Activated naive CD4-positive, alpha-beta T cell treated with anti-CD3 and anti-CD28 coated beads, Interleukin-2, amount 50 U/mL, for 72 hours (primary cell): ENCODE results near the gene TNFSF15. TPM values are rescaled to one million over a fixed set of nuclear protein-coding genes. Genes with fewer than 3 reads are reported as not detected.
A peak's percentile ranks its signal among the peaks of the same experiment; 100 is the strongest.

ENCODE experiments used
- ATAC-seq, 2 donors: fragments of 150-1000 bp; cut with Tn5 transposase; 2 replicates each; pipeline ENCODE4 v1.10.0; 2021; ENCODE audit warnings: mild to moderate bottlenecking in 2 of 2, moderate library complexity in 2 of 2
- DNase-seq, 2 donors: peaks; one replicate each; pipeline ENCODE4 v3.0.0; 2021 to 2022; ENCODE audit warnings: low spot score in 2 of 2
- H3K27ac Mint-ChIP-seq, 2 donors: one replicate each; pipeline ENCODE4 v1.8.0; 2022; ENCODE audit warnings: mild to moderate bottlenecking in 2 of 2, mixed read lengths in 2 of 2
- H3K36me3 Mint-ChIP-seq, 2 donors: one replicate each; pipeline ENCODE4 v1.8.0; 2022; ENCODE audit warnings: mixed read lengths in 2 of 2
- H3K9me3 Mint-ChIP-seq, 2 donors: one replicate each; pipeline ENCODE4 v1.8.0; 2022; ENCODE audit warnings: mixed read lengths in 2 of 2
- total RNA-seq, 2 donors: library from RNA; stranded (reverse); gene quantifications; one replicate each; pipeline ENCODE4 v1.2.3, GENCODE V29; 2022

TNFSF15 gene
- total RNA-seq, 2 donors from 2014 or later = 0.35 to 0.43 TPM

DNA sequence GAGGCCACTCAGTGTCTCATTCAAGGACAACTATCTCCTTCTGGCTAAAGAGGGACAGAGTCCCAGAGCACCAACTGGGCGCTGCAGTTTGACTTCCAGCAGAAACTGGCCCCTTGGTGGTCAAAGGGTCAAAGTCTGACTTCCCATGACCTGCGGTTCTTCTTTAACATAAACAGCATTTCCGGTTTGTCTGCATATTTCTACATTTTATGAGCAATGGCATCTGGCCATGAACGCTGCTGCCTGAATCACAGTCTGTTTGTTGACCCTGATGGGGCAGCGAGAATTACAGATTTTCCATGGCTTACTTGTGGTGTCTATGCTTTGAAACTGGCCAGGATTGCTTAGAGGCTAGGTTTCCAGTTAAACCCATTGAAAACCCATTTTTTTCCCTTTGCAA is 1.3 kb downstream of the TNFSF15 start:
- ATAC-seq (no peak), DNase-seq (no peak)
- Mint-ChIP-seq H3K27ac (no peak overlapping the region), H3K9me3 (peaks cover 0 to 13% of the 10 kb centered on the region in 2 donors), H3K36me3 (no peaks in the 10 kb centered on the region)

DNA sequence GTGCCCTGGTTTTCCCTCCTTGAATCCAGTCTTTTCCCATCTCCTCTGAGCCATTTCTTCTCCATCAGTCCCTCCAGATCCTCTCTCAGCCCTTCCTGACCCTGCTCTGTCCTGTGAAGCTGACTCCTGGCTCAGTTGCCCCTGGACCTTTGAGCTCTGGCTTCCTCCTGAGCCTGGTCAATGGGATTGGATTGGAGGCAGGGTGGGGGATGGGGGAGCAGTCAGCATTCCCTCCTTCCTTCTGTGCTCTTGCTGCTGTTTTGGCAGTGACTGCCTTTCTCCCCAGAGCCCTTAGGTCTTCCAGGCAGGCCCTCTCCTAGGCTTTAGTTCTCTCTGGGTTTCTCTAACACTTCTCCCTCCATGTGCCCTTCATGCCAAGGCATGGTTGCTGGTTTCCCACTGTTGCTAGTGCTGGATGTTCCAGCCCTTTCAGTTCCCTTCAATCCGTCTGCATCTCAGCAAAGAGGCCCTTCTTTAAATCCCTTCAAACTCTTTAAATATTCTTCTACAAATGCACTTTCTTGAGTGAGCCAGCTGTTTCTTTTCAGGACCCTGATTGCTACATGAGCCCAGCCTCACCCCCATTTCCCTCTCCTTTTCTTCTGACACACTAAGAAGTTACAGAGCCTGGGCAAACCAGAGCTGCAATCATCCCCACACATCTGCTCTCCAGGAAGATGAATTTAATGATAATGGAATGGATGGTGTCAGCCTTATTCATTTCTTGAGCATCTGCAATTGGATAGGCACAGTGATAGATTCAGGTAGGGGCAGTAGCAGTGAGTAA is 2.2 kb downstream of the TNFSF15 start:
- Mint-ChIP-seq H3K36me3 (no peaks in the 10 kb centered on the region), H3K9me3 (peaks cover 0 to 8% of the 10 kb centered on the region in 2 donors), H3K27ac (peak overlapping the region in 1 of 2 donors; percentile 5)
- no peak for DNase-seq
- ATAC-seq = no peak

DNA sequence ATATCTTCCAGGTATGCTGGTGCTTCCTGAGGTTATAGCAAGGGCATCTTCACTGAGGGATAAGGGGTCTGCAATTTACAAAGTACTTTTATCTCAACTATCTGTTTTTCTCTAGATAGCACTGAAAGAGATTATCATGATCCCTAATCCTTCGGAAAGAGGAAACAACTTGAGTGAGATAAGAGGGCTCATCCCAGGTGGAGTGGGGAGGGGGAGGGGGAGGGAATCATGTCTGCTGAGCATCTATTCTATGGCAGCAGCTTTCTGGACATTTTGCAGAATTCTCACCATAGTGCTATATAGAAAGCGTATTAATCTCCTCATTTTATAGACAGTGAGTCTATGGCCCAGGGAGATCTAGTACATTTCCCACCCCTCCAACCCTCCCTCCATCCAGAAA is 5.9 kb downstream of the TNFSF15 start:
- ATAC-seq = no peak
- DNase-seq = no peak
- H3K9me3 Mint-ChIP-seq = peaks cover 0 to 5% of the 10 kb centered on the region in 2 donors
- no peak overlapping the region for H3K27ac Mint-ChIP-seq
- no peaks in the 10 kb centered on the region for H3K36me3 Mint-ChIP-seq

DNA sequence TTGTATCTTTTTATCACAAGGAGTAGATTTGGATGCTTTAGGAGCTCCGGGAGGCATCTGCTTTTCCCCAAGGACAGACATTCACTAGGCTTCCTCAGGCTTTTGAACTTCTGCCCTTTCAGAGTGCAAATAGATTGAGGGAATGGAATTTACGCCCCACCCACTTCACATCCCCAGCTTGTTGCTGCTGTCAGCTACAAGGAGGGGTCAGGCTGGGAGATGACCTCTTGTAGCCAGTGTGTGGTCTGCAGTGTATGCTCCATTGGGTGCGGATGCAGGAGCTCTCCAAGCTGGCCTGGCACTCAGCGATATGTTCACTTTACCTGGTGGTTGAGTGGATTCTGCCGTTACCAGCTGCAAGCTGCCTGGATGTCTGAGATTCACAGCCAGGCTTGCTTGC is 6.4 kb downstream of the TNFSF15 start:
- ATAC-seq (no peak), DNase-seq (no peak)
- no peak overlapping the region for H3K27ac Mint-ChIP-seq
- H3K36me3 Mint-ChIP-seq = no peaks in the 10 kb centered on the region
- peaks cover 0 to 5% of the 10 kb centered on the region in 2 donors for H3K9me3 Mint-ChIP-seq

DNA sequence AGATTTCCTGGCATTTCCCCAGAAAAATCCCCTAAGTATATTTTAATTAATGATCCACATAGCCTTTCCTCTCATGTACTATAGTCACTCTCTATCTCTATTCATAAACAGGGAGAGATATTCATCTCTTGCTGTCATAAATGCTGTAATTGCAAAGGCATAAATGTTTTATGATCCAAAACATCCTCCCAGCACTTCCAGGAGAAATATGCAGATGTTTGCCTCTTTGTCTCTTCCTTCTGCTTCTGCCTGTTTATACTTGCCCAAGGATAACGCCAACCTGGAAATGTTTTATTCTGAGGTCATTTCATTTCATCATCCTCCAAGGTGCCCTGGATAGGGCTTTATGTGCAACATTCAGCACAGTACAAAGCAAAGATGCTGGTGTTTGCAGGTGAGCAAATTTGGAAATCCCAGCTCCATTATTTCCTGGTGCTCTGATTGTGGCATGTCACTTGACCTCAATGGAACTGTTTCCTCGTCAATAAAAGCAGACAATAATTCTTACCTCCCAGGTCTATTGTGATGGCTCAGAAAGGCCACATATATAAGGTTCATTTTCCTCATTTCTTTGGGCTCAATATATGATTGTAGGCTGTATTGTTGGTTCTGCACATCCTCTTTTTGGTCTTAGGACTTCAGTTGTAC is 6.9 kb downstream of the TNFSF15 start:
- Mint-ChIP-seq H3K9me3 (peaks cover 0 to 4% of the 10 kb centered on the region in 2 donors), H3K27ac (peak overlapping the region in 1 of 2 donors; percentile 66), H3K36me3 (no peaks in the 10 kb centered on the region)
- ATAC-seq (no peak), DNase-seq (no peak)

DNA sequence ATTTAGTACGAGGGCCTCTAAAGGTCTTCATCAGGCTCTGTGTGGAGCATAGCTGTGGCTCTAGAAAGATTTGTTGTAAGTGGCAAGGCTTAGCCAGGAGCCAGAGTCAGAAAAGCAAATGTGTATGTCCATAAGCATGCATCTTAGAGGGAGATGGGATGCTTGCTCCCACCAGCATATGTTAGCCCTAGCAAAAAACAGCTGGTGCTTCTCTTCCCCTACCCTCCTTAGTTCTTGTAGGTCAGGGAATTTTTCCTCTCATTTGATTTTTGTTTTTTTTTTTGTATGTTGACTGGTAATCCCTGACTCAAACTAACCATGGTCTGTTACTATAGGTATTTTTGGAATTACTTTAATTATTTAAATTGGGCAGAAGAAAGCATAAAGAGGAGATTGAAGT is 7.7 kb downstream of the TNFSF15 start:
- DNase-seq = no peak
- Mint-ChIP-seq H3K27ac (no peak overlapping the region), H3K9me3 (no peaks in the 10 kb centered on the region), H3K36me3 (no peaks in the 10 kb centered on the region)
- ATAC-seq = no peak

DNA sequence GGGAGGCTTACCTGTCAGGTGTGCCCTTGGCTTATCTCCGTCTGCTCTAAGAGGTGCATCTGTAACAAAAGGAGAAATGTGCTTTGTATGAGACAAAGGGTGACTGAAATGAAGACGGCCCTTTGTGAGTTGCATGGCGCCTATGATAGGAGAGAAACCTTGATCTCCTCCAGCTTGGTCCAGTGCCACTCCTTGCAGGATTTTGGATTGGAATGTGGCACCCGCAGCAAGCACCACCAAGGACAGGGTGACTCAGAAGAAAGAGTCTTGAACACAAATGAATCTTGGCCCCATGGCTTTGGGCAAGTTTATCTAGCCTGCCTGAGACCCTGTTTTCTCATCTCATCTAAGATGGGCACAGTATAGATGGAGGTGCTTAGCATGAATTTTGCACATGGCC is 13.4 kb downstream of the TNFSF15 start:
- H3K27ac Mint-ChIP-seq = no peak overlapping the region
- DNase-seq (no peak), ATAC-seq (no peak)
- no peaks in the 10 kb centered on the region for H3K9me3 Mint-ChIP-seq
- H3K36me3 Mint-ChIP-seq = peaks cover 0 to 7% of the 10 kb centered on the region in 2 donors

DNA sequence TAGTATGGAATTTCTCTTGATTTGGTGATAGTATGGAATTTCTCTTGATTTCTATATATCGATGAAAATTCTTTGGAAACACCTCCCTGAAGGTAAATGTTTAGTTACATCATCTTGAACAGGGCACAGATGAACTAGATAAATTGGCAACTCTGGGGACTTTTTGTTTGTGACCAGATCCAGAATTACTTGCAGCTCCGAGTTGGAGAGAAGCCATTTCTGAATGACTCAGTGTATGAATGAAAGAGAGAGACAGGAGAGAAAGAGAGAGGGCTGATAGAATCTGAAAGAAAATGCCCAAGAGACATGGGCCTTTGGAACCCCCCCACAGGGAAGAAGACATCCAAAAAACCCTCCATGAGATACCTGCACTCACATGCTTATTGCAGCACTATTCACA is 14.1 kb downstream of the TNFSF15 start:
- ATAC-seq (no peak), DNase-seq (no peak)
- H3K27ac Mint-ChIP-seq = no peak overlapping the region
- peaks cover 0 to 7% of the 10 kb centered on the region in 2 donors for H3K36me3 Mint-ChIP-seq
- no peaks in the 10 kb centered on the region for H3K9me3 Mint-ChIP-seq

DNA sequence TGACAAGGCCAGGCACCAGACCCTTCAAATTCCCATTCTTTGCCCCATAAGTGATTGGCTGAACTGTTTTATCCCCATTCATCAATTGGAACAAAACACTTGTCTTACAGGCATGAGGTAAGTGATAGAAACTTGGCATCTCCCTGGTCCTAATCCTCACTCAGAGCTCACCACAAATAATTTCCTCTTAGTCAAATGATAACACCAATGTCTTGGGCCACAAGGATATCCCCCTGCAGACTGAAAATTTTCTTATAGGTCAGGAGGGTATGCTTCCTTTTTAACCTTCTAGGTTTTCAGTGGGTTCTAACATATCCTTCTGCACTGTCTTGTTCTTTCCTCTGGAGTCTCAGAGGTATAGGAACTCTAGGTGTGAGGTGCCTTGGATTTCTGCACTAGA is 14.5 kb downstream of the TNFSF15 start:
- H3K36me3 Mint-ChIP-seq = peaks cover 0 to 7% of the 10 kb centered on the region in 2 donors
- ATAC-seq = no peak
- H3K27ac Mint-ChIP-seq = no peak overlapping the region
- DNase-seq = no peak
- no peaks in the 10 kb centered on the region for H3K9me3 Mint-ChIP-seq

DNA sequence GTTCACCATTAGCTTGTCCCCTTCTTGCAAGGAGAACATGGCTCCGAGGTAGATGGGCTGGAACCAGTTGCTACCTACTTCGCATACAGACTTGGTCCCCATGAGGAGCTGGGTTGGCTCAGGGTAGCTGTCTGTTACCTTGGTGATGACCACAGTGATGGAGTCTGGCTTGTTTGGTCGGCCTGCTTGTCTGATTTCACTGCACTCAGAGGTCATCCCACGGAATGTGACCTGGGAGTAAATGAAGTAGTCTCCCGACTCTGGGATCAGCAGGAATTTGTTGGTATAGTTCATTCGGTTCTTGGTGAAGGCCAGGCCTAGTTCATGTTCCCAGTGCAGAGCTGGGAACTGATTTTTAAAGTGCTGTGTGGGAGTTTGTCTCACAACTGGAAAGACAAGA is 15.3 kb downstream of the TNFSF15 start:
- no peak overlapping the region for H3K27ac Mint-ChIP-seq
- no peaks in the 10 kb centered on the region for H3K9me3 Mint-ChIP-seq
- no peak for ATAC-seq
- DNase-seq = no peak
- peaks cover 0 to 7% of the 10 kb centered on the region in 2 donors for H3K36me3 Mint-ChIP-seq

DNA sequence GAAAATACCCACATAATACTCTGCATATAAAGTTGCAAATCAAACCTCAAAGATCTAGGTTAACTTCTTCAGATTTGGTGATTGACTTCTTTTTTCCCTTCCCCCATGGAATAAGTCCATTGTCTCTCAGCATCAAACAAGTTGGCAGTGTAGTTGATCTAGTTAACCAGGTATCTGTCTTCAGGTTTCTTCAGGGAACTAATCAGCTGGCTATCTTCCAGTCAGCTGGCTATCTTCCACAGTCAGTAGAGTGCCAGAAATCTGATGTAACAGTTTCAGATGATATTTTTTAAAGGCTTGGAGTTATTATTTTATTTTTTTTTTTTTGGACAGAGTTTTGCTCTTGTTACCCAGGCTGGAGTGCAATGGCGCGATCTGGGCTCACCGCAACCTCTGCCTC is 16.8 kb downstream of the TNFSF15 start:
- Mint-ChIP-seq H3K9me3 (no peaks in the 10 kb centered on the region), H3K27ac (no peak overlapping the region), H3K36me3 (peaks cover 0 to 10% of the 10 kb centered on the region in 2 donors)
- no peak for ATAC-seq
- DNase-seq = no peak

DNA sequence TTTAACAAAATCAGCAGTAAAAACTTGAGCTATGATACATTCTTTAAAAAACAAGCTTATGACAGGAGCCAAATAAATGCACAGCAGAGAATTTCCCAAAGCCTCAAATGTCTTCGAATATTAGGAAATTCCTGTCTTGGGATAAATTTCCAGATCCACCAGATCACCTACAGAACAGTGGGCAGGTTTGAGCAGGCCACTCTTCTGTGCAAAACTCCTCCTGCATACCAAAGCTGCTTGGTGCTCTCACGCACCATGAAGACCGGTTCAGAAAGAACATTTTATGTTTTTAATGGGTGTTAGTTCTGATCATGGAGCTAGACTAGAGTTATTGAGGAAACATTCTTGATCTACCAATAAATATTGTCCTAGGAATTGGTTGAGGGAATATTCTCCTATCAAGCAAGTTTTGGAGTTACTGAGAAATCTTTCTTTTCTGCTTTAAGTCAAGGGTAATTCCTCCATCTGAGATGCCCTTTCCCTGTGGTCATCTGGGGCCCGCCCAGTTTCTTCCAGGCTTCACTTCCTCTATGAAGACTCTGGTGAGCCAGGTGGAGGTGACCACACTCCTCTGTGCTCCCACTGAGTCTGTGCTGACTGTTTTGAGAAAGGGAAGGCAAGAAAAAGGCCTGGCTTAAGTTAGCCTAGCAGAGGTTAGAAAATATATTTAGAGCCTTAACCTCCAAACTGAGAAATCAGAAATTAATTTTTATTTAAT is 17.9 kb downstream of the TNFSF15 start:
- no peak for ATAC-seq

DNA sequence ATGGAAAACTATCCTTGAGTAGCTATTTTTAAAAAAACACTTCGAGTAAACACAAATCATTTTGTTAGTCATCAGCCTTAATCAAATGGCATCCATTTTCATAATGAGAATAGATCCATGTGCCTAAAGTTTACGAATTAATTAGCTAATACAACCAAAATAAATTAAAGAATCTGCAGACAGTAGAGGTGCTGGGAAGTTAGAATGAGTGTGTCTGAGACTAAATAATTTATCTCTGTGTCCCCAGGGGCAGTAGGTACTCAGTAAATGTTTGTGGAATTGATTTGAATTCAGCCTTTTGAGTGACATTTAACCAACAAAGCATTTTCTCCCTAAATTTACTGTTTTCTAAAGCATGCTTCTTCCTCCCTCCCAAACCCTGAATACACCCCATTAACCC is 18.6 kb downstream of the TNFSF15 start:
- Mint-ChIP-seq H3K36me3 (peaks cover 0 to 12% of the 10 kb centered on the region in 2 donors), H3K27ac (no peak overlapping the region)

More for the DNA sequence above, 17.9 kb downstream of the TNFSF15 start:
- Mint-ChIP-seq H3K27ac (no peak overlapping the region), H3K9me3 (no peaks in the 10 kb centered on the region), H3K36me3 (peaks cover 0 to 12% of the 10 kb centered on the region in 2 donors)
- no peak for DNase-seq

DNA sequence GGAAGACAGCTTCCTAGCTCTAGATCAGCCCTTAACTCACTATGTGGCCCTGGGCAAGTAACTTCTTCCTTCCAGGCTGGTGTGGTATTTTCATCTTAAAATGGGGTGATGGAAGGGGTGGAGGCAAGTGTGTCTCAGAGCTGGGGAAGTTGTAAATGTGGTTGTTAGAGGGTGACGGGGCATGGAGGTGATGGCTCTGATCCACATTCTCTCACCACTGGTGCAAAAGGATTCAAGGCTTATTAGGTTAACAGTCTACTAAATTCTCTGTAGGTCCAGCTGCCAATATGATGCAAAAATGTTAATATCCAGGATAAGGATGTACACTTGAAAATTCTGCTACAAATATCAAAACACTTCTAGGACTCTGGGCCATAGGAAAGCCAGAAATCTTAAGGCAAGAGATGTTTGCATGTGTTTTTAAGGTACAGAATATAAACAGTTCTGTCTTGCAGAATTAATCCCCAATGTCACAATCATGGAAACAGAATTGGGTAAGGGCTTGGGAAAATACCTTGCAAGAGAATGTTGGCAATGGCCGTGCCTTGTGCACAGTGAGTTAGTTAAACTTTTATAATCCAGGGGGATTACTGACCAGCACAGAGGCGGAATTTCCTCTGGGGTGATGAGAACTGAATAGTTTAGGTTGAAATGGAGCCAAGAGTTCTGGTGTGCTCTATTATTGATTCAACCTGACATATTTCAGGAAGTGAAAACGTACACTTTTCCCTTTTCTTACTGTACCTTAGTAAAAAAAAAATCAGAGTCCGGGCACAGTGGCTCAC is 19.8 kb downstream of the TNFSF15 start:
- ATAC-seq = no peak
- Mint-ChIP-seq H3K36me3 (peaks cover 5 to 12% of the 10 kb centered on the region in 2 donors), H3K27ac (no peak overlapping the region), H3K9me3 (peaks cover 0 to 4% of the 10 kb centered on the region in 2 donors)
- DNase-seq = no peak

More for the DNA sequence above, 18.6 kb downstream of the TNFSF15 start:
- DNase-seq (no peak), ATAC-seq (no peak)
- no peaks in the 10 kb centered on the region for H3K9me3 Mint-ChIP-seq

DNA sequence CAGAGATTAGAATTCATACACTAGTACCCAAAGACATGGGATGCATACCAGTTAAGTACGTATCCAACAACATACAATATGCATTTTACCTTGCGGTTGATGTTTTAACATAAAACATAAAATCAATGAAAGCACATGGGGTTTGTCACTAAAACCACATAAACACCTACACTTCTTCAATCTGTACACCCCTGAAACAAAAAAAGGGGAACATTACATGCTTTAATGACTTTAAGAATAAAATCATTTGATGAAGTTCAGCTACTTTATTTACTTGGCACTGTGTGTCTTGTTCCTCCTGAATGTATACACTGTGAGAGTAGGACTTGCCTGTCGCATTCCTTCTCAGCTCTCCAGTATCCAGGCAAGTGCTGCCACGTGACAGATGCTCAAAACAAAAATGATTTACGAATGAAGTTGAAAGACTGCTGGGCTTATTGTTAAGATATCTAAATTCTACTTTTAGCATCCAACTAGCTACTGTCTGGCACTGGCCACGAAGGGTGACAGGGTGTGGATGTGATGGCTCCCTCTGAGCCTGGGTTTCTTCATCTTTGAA is 21.0 kb downstream of the TNFSF15 start:
- H3K36me3 Mint-ChIP-seq = peaks cover 5% of the 10 kb centered on the region in 2 donors
- DNase-seq (no peak), ATAC-seq (no peak)
- peaks cover 0 to 4% of the 10 kb centered on the region in 2 donors for H3K9me3 Mint-ChIP-seq
- H3K27ac Mint-ChIP-seq = no peak overlapping the region

DNA sequence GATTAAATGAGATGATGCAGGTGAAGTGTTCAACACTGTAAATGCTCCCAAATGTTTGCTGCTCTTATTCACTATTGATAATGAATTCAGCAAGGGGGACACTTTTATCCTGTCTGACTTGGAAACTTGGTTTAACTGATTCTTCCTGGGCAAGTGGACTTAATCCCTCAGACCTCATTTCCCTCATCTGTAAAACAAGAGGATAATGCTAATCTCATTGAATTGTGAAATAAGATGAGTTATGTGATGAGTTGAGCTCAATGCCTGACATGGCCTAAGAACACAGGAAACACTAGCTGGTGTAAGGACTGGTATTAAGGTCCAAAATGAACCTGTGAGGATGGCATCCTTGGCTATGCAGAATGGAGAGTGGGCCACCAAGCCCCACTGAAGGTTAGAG is 23.3 kb downstream of the TNFSF15 start:
- DNase-seq (no peak), ATAC-seq (no peak)
- H3K9me3 Mint-ChIP-seq = peaks cover 0 to 12% of the 10 kb centered on the region in 2 donors
- no peak overlapping the region for H3K27ac Mint-ChIP-seq
- H3K36me3 Mint-ChIP-seq = peaks cover 5% of the 10 kb centered on the region in 2 donors
